Muscle layer of colon (tissue), 2 donors: ENCODE measurements around the gene DNAH11.

Source experiments
- H3K27ac ChIP-seq: one replicate; pipeline ENCODE4 v1.7.0; 2013; ENCODE audit warnings: low read depth, mild to moderate bottlenecking, low read length, moderate library complexity
- H3K27me3 ChIP-seq, 2 donors: one replicate each; pipeline ENCODE4 v1.7.0; 2013; ENCODE audit warnings: low read length in 2 of 2, mild to moderate bottlenecking in 2 of 2; ENCODE audit not compliant: insufficient read depth in 2 of 2, control insufficient read depth in 1 of 2
- H3K36me3 ChIP-seq: one replicate; pipeline ENCODE4 v1.7.0; 2013; ENCODE audit warnings: mild to moderate bottlenecking, low read length; ENCODE audit not compliant: insufficient read depth
- H3K4me1 ChIP-seq: one replicate; pipeline ENCODE4 v1.7.0; 2013; ENCODE audit warnings: mild to moderate bottlenecking, low read length; ENCODE audit not compliant: insufficient read depth
- H3K4me3 ChIP-seq, 2 donors: one replicate each; pipeline ENCODE4 v1.7.0; 2013; ENCODE audit warnings: low read length in 2 of 2, low read depth in 1 of 2, mild to moderate bottlenecking in 1 of 2, moderate library complexity in 1 of 2
- H3K9ac ChIP-seq: one replicate; pipeline ENCODE4 v1.7.0; 2013; ENCODE audit warnings: low read length
- H3K9me3 ChIP-seq: one replicate; pipeline ENCODE4 v1.7.0; 2013; ENCODE audit warnings: mild to moderate bottlenecking, low read length
- donor health status: abdominal sarcoma.
- donor health status: Adenocarcinoma of cecum.

DNAH11 gene

DNA sequence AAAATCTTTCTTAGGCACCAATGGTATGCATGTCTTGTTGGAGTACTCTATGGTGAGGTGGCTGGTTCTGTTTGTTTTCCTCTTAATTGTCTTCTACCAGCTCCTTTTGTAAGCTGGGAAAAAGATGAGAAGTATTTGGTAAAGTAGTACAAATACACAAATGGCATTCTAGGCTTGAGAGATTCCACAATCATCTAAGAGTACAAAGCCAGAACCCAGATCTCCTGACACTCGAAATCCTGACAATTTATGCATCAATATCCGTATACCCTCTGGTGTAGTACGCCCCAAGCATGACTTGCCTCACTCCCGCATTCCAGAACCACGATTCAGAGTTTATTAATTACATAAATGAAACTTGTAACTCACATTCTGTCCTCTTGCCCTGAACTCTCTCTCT is 359.4 kb downstream of the DNAH11 start:
- no peak overlapping the region for H3K9ac ChIP-seq
- H3K4me3 ChIP-seq, result no peak overlapping the region
- no peaks in the 10 kb centered on the region for H3K27me3 ChIP-seq
- H3K4me1 ChIP-seq, result no peaks in the 10 kb centered on the region
- peaks cover 63% of the 10 kb centered on the region for H3K36me3 ChIP-seq
- H3K9me3 ChIP-seq, result no peaks in the 10 kb centered on the region
- H3K27ac ChIP-seq, result no peak overlapping the region

GRCh38 chr7:21903020-21903786 is 360.4 kb downstream of the DNAH11 start:
- H3K4me3 ChIP-seq, result no peak overlapping the region
- no peaks in the 10 kb centered on the region for H3K27me3 ChIP-seq
- H3K27ac ChIP-seq, result no peak overlapping the region
- peaks cover 72% of the 10 kb centered on the region for H3K36me3 ChIP-seq
- no peaks in the 10 kb centered on the region for H3K4me1 ChIP-seq
- H3K9ac ChIP-seq, result no peak overlapping the region
- no peaks in the 10 kb centered on the region for H3K9me3 ChIP-seq

GRCh38 chr7:21908746-21909145 is 365.9 kb downstream of the DNAH11 start:
- no peak overlapping the region for H3K4me3 ChIP-seq
- no peak overlapping the region for H3K9ac ChIP-seq
- H3K27ac ChIP-seq, result no peak overlapping the region
- H3K4me1 ChIP-seq, result peaks cover 23% of the 10 kb centered on the region
- peaks cover 45% of the 10 kb centered on the region for H3K36me3 ChIP-seq
- no peaks in the 10 kb centered on the region for H3K27me3 ChIP-seq
- no peaks in the 10 kb centered on the region for H3K9me3 ChIP-seq

DNA sequence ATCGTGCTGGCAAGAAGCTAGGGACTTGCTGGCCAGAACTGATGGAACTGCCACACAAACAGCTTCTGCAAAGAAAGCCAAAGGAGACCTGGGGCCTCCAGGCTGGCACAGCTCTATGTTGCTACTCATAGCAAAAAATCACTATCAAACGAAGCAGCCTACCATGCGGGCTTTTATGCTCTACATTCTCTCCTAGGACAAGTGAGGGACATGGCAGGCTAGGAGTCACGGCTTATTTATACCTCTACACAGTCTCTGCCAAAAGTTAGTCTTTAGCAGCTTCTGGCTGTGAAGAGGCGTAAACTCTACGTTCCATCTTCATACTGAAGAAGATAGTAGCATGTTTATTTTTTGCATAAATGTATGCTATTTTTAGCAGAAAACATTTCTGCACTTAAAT is 367.4 kb downstream of the DNAH11 start:
- Histone ChIP-seq H3K4me3 (no peak overlapping the region), H3K27ac (no peak overlapping the region), H3K4me1 (peaks cover 23% of the 10 kb centered on the region), H3K9ac (no peak overlapping the region), H3K9me3 (no peaks in the 10 kb centered on the region), H3K36me3 (peaks cover 45% of the 10 kb centered on the region), H3K27me3 (no peaks in the 10 kb centered on the region)

DNA sequence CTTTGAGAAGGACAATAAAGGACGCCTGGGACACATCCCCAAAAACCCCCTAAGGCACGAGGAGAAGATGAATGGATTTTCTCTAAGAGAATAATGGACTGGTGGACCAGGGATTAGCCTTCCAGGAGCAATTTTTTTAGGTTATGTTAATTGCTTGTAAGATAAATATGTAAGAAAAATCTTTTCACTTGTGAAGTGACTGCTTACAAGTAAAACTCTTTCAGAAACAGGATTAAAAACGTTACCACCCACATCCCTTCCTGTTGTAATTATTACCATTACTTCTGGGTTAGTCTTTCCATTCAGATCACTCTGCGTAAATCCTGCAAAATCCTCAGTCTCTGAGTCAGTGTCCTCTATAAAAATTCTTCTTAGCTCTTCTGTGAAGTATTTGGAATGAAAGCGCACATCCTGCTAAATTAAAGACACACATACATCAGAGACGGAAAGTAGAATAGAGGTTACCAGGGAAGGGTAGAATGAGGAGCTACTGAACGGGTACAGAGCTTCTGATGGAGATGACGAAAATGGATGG is 368.6 kb downstream of the DNAH11 start:
- no peak overlapping the region for H3K9ac ChIP-seq
- H3K27ac ChIP-seq, result no peak overlapping the region
- H3K9me3 ChIP-seq, result no peaks in the 10 kb centered on the region
- H3K4me3 ChIP-seq, result no peak overlapping the region
- peaks cover 39% of the 10 kb centered on the region for H3K36me3 ChIP-seq
- H3K4me1 ChIP-seq, result peaks cover 23% of the 10 kb centered on the region
- H3K27me3 ChIP-seq, result no peaks in the 10 kb centered on the region

GRCh38 chr7:21912305-21912704 is 369.5 kb downstream of the DNAH11 start:
- Histone ChIP-seq H3K36me3 (peaks cover 34% of the 10 kb centered on the region), H3K27ac (no peak overlapping the region), H3K4me3 (no peak overlapping the region), H3K9ac (no peak overlapping the region), H3K9me3 (no peaks in the 10 kb centered on the region), H3K27me3 (no peaks in the 10 kb centered on the region), H3K4me1 (peaks cover 23% of the 10 kb centered on the region)

- H3K27me3 ChIP-seq, result no peaks in the 10 kb centered on the region
- peaks cover 25% of the 10 kb centered on the region for H3K36me3 ChIP-seq
- no peak overlapping the region for H3K27ac ChIP-seq
- no peaks in the 10 kb centered on the region for H3K9me3 ChIP-seq
- no peak overlapping the region for H3K9ac ChIP-seq
- H3K4me3 ChIP-seq, result no peak overlapping the region
- H3K4me1 ChIP-seq, result peaks cover 23% of the 10 kb centered on the region
Measured at GRCh38 chr7:21912931-21913780, 370.3 kb downstream of the DNAH11 start.

DNA sequence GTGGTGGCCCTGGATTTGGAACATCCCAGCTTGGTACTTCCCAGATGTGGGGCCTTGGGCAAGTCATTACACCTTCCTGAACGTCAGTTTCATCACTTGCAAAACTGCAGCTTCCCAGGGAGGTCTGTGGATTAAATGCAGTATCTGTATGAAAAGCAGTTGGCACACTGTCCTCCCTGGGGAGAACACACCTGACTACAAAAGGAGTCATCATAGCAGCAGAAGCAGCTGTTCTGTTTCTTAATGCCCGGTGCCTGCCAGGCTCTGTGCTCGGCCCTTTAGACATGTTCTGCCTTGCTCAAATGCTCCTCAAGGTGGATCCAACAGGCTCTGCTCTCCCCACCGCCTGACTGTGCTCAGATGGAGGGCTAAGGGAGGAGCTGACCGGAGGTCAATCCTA is 371.8 kb downstream of the DNAH11 start:
- Histone ChIP-seq H3K27ac (no peak overlapping the region), H3K9me3 (no peaks in the 10 kb centered on the region), H3K36me3 (peaks cover 23% of the 10 kb centered on the region), H3K27me3 (no peaks in the 10 kb centered on the region), H3K4me1 (peaks cover 23% of the 10 kb centered on the region), H3K9ac (no peak overlapping the region), H3K4me3 (no peak overlapping the region)

GRCh38 chr7:21915140-21915539 is 372.3 kb downstream of the DNAH11 start:
- no peak overlapping the region for H3K4me3 ChIP-seq
- H3K4me1 ChIP-seq, result peaks cover 20% of the 10 kb centered on the region
- H3K27ac ChIP-seq, result no peak overlapping the region
- no peaks in the 10 kb centered on the region for H3K27me3 ChIP-seq
- peaks cover 23% of the 10 kb centered on the region for H3K36me3 ChIP-seq
- no peak overlapping the region for H3K9ac ChIP-seq
- no peaks in the 10 kb centered on the region for H3K9me3 ChIP-seq

DNA sequence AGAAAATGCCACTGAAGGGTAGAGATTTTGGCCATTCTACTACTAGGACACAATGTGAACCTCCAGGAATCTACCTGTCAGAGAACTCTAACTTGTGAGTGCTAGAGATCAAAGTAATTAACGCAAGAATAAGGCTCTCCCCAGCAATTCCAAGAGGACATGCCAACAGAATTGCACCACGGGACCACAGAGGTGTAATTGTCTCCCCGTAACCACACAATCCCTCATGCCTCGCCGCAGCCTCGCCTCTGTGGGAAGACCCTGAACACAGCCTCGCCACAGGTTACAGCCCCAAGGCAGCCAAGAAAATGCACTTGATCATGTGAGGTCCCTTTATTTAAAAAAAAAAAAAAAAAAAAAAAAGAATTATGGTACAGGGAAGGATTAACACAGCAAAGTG is 373.3 kb downstream of the DNAH11 start:
- H3K27ac ChIP-seq, result no peak overlapping the region
- no peak overlapping the region for H3K9ac ChIP-seq
- H3K9me3 ChIP-seq, result no peaks in the 10 kb centered on the region
- H3K36me3 ChIP-seq, result peaks cover 23% of the 10 kb centered on the region
- no peaks in the 10 kb centered on the region for H3K27me3 ChIP-seq
- peaks cover 14% of the 10 kb centered on the region for H3K4me1 ChIP-seq
- H3K4me3 ChIP-seq, result no peak overlapping the region

GRCh38 chr7:21916629-21917028 is 373.8 kb downstream of the DNAH11 start:
- Histone ChIP-seq H3K27me3 (no peaks in the 10 kb centered on the region), H3K9ac (no peak overlapping the region), H3K9me3 (no peaks in the 10 kb centered on the region), H3K4me1 (peaks cover 14% of the 10 kb centered on the region), H3K4me3 (no peak overlapping the region), H3K36me3 (peaks cover 23% of the 10 kb centered on the region), H3K27ac (no peak overlapping the region)
